ENCODE measurements around the gene RRAGD.

RRAGD gene

GRCh38 chr6:89357390-89357789, 54.7 kb downstream of the RRAGD start:
- DNase-seq (ENCODE audit: extremely low spot score): no peak
- no peak for TF ChIP-seq FOXK2 (IDR thresholded peaks at IDR 0.05)
- ChIA-PET CTCF (interaction anchor here (1.4 kb wide), 1 partner anchor 10 kb away, joined by 4 read pairs; no protein-coding TSS in a partner anchor), POLR2A (interaction anchor here (1.1 kb wide), 1 partner anchor 10 kb away, joined by 3 read pairs; no protein-coding TSS in a partner anchor)

- POLR2A ChIA-PET: interaction anchor here (1.1 kb wide), 1 partner anchor 9 kb away, joined by 3 read pairs; no protein-coding TSS in a partner anchor
- DNase-seq (ENCODE audit: extremely low spot score): no peak
- TF ChIP-seq LEF1 (IDR thresholded peaks at IDR 0.05; ENCODE audit: borderline replicate concordance): no peak
- no peak for TF ChIP-seq ZNF384 (IDR thresholded peaks at IDR 0.05)
- no peak for TF ChIP-seq BHLHE40 (IDR thresholded peaks at IDR 0.05; ENCODE audit: borderline replicate concordance)
- no peak for TF ChIP-seq SUZ12 (IDR thresholded peaks at IDR 0.05)
- TF ChIP-seq ARNT (IDR thresholded peaks at IDR 0.05): no peak
- no peak for TF ChIP-seq L3MBTL2 (conservative IDR thresholded peaks at IDR 0.05)
- TF ChIP-seq ELF4 (IDR thresholded peaks at IDR 0.05): no peak
- TF ChIP-seq HDGF (IDR thresholded peaks at IDR 0.05; ENCODE audit: borderline replicate concordance): no peak
- TF ChIP-seq PKNOX1 (IDR thresholded peaks at IDR 0.05): no peak
- TF ChIP-seq CTBP1 (IDR thresholded peaks at IDR 0.05; ENCODE audit: borderline replicate concordance): no peak
- TF ChIP-seq TARDBP (IDR thresholded peaks at IDR 0.05): no peak
- no peak for TF ChIP-seq FOXA1 (IDR thresholded peaks at IDR 0.05)
- TF ChIP-seq FOXM1 (IDR thresholded peaks at IDR 0.05; ENCODE audit: borderline replicate concordance): no peak
- TF ChIP-seq SP1 (IDR thresholded peaks at IDR 0.05): no peak
- TF ChIP-seq NFRKB (IDR thresholded peaks at IDR 0.05): no peak
- CTCF ChIA-PET: interaction anchor here (0.6 to 1.4 kb wide), 2 partner anchors 10 to 45 kb away, joined by 4 read pairs; no protein-coding TSS in a partner anchor
These were observed 55.4 kb downstream of the RRAGD start for GRCh38 chr6:89356642-89357170.

GRCh38 chr6:89355511-89356194, 56.4 kb downstream of the RRAGD start:
- no peak for DNase-seq (ENCODE audit: extremely low spot score)
- ChIA-PET POLR2A (no interaction called here), CTCF (interaction anchor here (0.7 to 1.0 kb wide), 2 partner anchors 16 to 44 kb away, joined by 3 to 9 read pairs; no protein-coding TSS in a partner anchor)
- TF ChIP-seq FOXM1 (IDR thresholded peaks at IDR 0.05; ENCODE audit: borderline replicate concordance) (no peak), SUZ12 (IDR thresholded peaks at IDR 0.05) (no peak), FOXK2 (IDR thresholded peaks at IDR 0.05) (no peak), NFRKB (IDR thresholded peaks at IDR 0.05) (no peak), PKNOX1 (IDR thresholded peaks at IDR 0.05) (no peak), FOXA1 (IDR thresholded peaks at IDR 0.05) (no peak), ELF4 (IDR thresholded peaks at IDR 0.05) (no peak)

GRCh38 chr6:89353702-89354392, 58.2 kb downstream of the RRAGD start:
- ChIA-PET POLR2A (no interaction called here), CTCF (interaction anchor here (0.7 to 1.5 kb wide), 2 partner anchors 14 to 44 kb away, joined by 3 to 7 read pairs; no protein-coding TSS in a partner anchor)
- no peak for TF ChIP-seq CTBP1 (IDR thresholded peaks at IDR 0.05; ENCODE audit: borderline replicate concordance)
- TF ChIP-seq HDGF (IDR thresholded peaks at IDR 0.05; ENCODE audit: borderline replicate concordance): no peak
- TF ChIP-seq FOXM1 (IDR thresholded peaks at IDR 0.05; ENCODE audit: borderline replicate concordance): no peak
- TF ChIP-seq BHLHE40 (IDR thresholded peaks at IDR 0.05; ENCODE audit: borderline replicate concordance): no peak
- no peak for TF ChIP-seq LEF1 (IDR thresholded peaks at IDR 0.05; ENCODE audit: borderline replicate concordance)
- TF ChIP-seq TARDBP (IDR thresholded peaks at IDR 0.05): no peak
- TF ChIP-seq SP1 (IDR thresholded peaks at IDR 0.05): no peak
- no peak for TF ChIP-seq FOXK2 (IDR thresholded peaks at IDR 0.05)
- TF ChIP-seq FOXA1 (IDR thresholded peaks at IDR 0.05): no peak
- no peak for TF ChIP-seq SUZ12 (IDR thresholded peaks at IDR 0.05)
- TF ChIP-seq L3MBTL2 (conservative IDR thresholded peaks at IDR 0.05): no peak
- no peak for TF ChIP-seq ELF4 (IDR thresholded peaks at IDR 0.05)
- no peak for TF ChIP-seq ZNF384 (IDR thresholded peaks at IDR 0.05)
- no peak for TF ChIP-seq NFRKB (IDR thresholded peaks at IDR 0.05)
- TF ChIP-seq ARNT (IDR thresholded peaks at IDR 0.05): no peak
- TF ChIP-seq PKNOX1 (IDR thresholded peaks at IDR 0.05): no peak
- no peak for DNase-seq (ENCODE audit: extremely low spot score)

GRCh38 chr6:89353118-89353556, 58.9 kb downstream of the RRAGD start:
- ChIA-PET POLR2A (interaction anchor here (0.8 to 1.2 kb wide), 7 partner anchors 9 to 209 kb away, joined by 3 to 6 read pairs (median 3); no protein-coding TSS in a partner anchor), CTCF (interaction anchor here (1.0 kb wide), 1 partner anchor 19 kb away, joined by 3 read pairs; no protein-coding TSS in a partner anchor)
- DNase-seq (ENCODE audit: extremely low spot score): no peak
- TF ChIP-seq CTBP1 (IDR thresholded peaks at IDR 0.05; ENCODE audit: borderline replicate concordance) (no peak), LEF1 (IDR thresholded peaks at IDR 0.05; ENCODE audit: borderline replicate concordance) (no peak), FOXA1 (IDR thresholded peaks at IDR 0.05) (no peak), SUZ12 (IDR thresholded peaks at IDR 0.05) (no peak), FOXM1 (IDR thresholded peaks at IDR 0.05; ENCODE audit: borderline replicate concordance) (no peak), NFRKB (IDR thresholded peaks at IDR 0.05) (no peak), ARNT (IDR thresholded peaks at IDR 0.05) (no peak), HDGF (IDR thresholded peaks at IDR 0.05; ENCODE audit: borderline replicate concordance) (no peak), L3MBTL2 (conservative IDR thresholded peaks at IDR 0.05) (no peak), ZNF384 (IDR thresholded peaks at IDR 0.05) (no peak), FOXK2 (IDR thresholded peaks at IDR 0.05) (no peak), TARDBP (IDR thresholded peaks at IDR 0.05) (no peak), SP1 (IDR thresholded peaks at IDR 0.05) (no peak)
